ENCODE data around the gene MAPK10. TPM values are rescaled to one million over a fixed set of nuclear protein-coding genes. Genes with fewer than 3 reads are reported as not detected.

The MAPK10 gene
- total and polyA plus RNA-seq, 10 of the 15 experiments (the other 5 are each of a cell fraction or from before 2014, with no cell fraction given) = 1.1 to 4.2 (median 2.4) TPM

- Histone ChIP-seq H3K9me3 (replicated peaks; ENCODE audit: control insufficient read depth, insufficient read depth, low read length) (no peaks in the 10 kb centered on the region), H2AFZ (ENCODE audit: control insufficient read depth, low read depth, low read length) (no peak overlapping the region), H3K9ac (ENCODE audit: control insufficient read depth, insufficient read depth, low read length) (no peak overlapping the region), H3K4me1 (ENCODE audit: control insufficient read depth, insufficient read depth, low read length) (no peaks in the 10 kb centered on the region), H3K27ac (ENCODE audit: control insufficient read depth, insufficient read depth) (no peak overlapping the region), H3K79me2 (ENCODE audit: control insufficient read depth, insufficient read depth, low read length) (no peaks in the 10 kb centered on the region), H4K20me1 (ENCODE audit: control insufficient read depth, insufficient read depth) (no peaks in the 10 kb centered on the region), H3K4me2 (ENCODE audit: control insufficient read depth, insufficient read depth) (no peak overlapping the region), H3K27me3 (replicated peaks in 1 of 2; ENCODE audit: control insufficient read depth in 2 of 2, insufficient read depth in 2 of 2, low read length in 1 of 2) (no peaks in the 10 kb centered on the region), H3K4me3 (no peak overlapping the region), H3K36me3 (ENCODE audit: control insufficient read depth in 2 of 2, insufficient read depth in 2 of 2, low read length in 1 of 2) (no peaks in the 10 kb centered on the region)
- FAIRE-seq (no peak), DNase-seq (ENCODE audit: low read depth, low spot score) (no peak), ATAC-seq (no peak)
- no peak for TF ChIP-seq HCFC1 (IDR thresholded peaks at IDR 0.05; ENCODE audit: low read length)
- TF ChIP-seq HDGF (IDR thresholded peaks at IDR 0.05) = no peak
- no peak for TF ChIP-seq POLR2AphosphoS5 (IDR thresholded peaks at IDR 0.05; ENCODE audit: low read length)
- no peak for TF ChIP-seq ZBTB40 (IDR thresholded peaks at IDR 0.05; ENCODE audit: borderline replicate concordance)
- TF ChIP-seq PRDM15 (CRISPR knock-in tag; IDR thresholded peaks at IDR 0.05) = no peak
- TF ChIP-seq RELB (IDR thresholded peaks at IDR 0.05; ENCODE audit: low read depth) = no peak
- ChIA-PET POLR2A (no interaction called here), SMC1A (ENCODE audit: uncharacterized antibody, unreplicated experiment) (no interaction called here), CTCF (no interaction called here), RAD21 (ENCODE audit: unreplicated experiment) (no interaction called here)
- no TSS peak for BruUV-seq (replicated peaks)
- intact Hi-C loops (cut with micrococcal nuclease; ENCODE audit: unreplicated experiment) = no loop called here
- 15% methylated on average over 2 of the region's 2 CpGs for WGBS (ENCODE audit: insufficient coverage, insufficient replicate concordance, low lambda C conversion rate, missing lambda C conversion rate)
- in situ Hi-C loops (cut with MboI) = no loop called here
Measured at GRCh38 chr4:86160426-86160825, 199.4 kb downstream of the MAPK10 start.

All from GM12878 (cell line).